HepG2 (cell line): Measurements from ENCODE around the gene FAM117A.

Experiments
- AFF4 ChIP-seq: sonication (generic); formaldehyde crosslinking; IDR thresholded peaks from 2 replicates; pipeline ENCODE4 v1.4.0; 2020; ENCODE audit warnings: missing genetic modification reagents
- TAF1 ChIP-seq: sonication (generic); formaldehyde crosslinking; IDR thresholded peaks from 2 replicates; pipeline ENCODE4 v1.4.0; 2020; ENCODE audit warnings: missing genetic modification reagents
- ZNF816 ChIP-seq: sonication (generic); formaldehyde crosslinking; IDR thresholded peaks from 2 replicates; pipeline ENCODE4 v1.8.0; 2022; ENCODE audit warnings: missing genetic modification reagents, mild to moderate bottlenecking, borderline replicate concordance

DNA sequence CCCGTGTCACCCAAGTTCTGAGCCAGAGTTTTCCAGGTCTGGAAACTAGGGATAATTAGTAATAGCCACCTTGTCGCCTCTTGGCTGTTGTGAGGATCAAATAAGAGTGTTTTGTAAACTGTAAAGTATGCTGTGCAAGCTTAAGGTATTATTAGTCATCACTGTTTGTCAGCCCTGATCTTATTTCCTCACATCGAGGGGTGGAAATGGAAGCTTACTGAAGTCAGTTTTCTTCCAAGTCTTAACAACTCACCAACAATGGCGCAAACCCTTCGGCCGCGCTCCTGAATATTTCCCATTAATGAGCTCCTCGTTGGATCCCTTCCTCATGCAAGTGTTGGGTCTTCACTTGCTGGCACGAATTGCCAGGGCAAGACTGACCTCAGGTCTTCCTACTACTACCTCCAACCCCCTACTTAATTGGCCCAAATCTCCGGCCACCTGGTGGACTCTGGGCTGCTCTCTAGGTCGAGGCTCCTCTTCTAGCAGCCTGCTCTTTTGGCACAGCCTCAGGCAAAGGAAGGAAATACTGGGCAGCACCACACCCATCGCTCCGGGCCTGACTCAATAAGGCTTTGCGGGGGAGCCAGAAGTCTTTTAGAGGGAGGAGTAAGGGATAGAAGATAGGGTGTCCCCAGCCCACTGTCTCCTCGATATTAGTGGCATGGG lies 55.3 kb downstream of the FAM117A start:
- TF ChIP-seq TAF1 (CRISPR knock-in tag) (no peak), AFF4 (no peak), ZNF816 (CRISPR knock-in tag) (no peak)
